Smooth muscle cell (in vitro differentiated cells): Measurements from ENCODE around the gene PKIB. TPM values are rescaled to one million over a fixed set of nuclear protein-coding genes. Genes with fewer than 3 reads are reported as not detected.

Source experiments
- DNase-seq: peaks from one replicate; lab custom pipeline; 2025; ENCODE audit not compliant: unreplicated experiment; lab: John Stamatoyannopoulos, UW
- H2AFZ ChIP-seq: fragments of 200-600 bp; sonication (generic); 2 replicates; pipeline ENCODE4 v1.6.0; 2016; ENCODE audit warnings: antibody characterized with exemption, low read depth, mild to moderate bottlenecking
- H3F3A ChIP-seq: fragments of 200-600 bp; sonication (generic); 2 replicates; pipeline ENCODE4 v1.6.0; 2017; ENCODE audit warnings: antibody characterized with exemption, low read depth
- H3K27ac ChIP-seq: fragments of 200-600 bp; sonication (generic); 2 replicates; pipeline ENCODE4 v1.5.1; 2016; ENCODE audit warnings: low read depth, mild to moderate bottlenecking
- H3K27me3 ChIP-seq: fragments of 200-600 bp; sonication (generic); 2 replicates; pipeline ENCODE4 v1.6.1; 2016; ENCODE audit warnings: low read depth, mild to moderate bottlenecking
- H3K36me3 ChIP-seq: fragments of 200-600 bp; sonication (generic); 2 replicates; pipeline ENCODE4 v1.5.1; 2016; ENCODE audit warnings: low read depth
- H3K4me1 ChIP-seq: fragments of 200-600 bp; sonication (generic); 2 replicates; pipeline ENCODE4 v1.5.1; 2016; ENCODE audit warnings: low read depth
- H3K4me2 ChIP-seq: fragments of 200-600 bp; sonication (generic); 2 replicates; pipeline ENCODE4 v1.6.0; 2016; ENCODE audit warnings: mild to moderate bottlenecking
- H3K4me3 ChIP-seq: fragments of 200-600 bp; sonication (generic); 2 replicates; pipeline ENCODE4 v1.5.1; 2016; ENCODE audit warnings: mild to moderate bottlenecking
- H3K79me2 ChIP-seq: fragments of 200-600 bp; sonication (generic); 2 replicates; pipeline ENCODE4 v1.6.0; 2016; ENCODE audit warnings: low read depth, mild to moderate bottlenecking
- H3K9ac ChIP-seq: fragments of 200-600 bp; sonication (generic); 2 replicates; pipeline ENCODE4 v1.6.0; 2016; ENCODE audit warnings: low read depth
- H3K9me3 ChIP-seq: fragments of 200-600 bp; sonication (generic); replicated peaks from 2 replicates; pipeline ENCODE4 v1.5.1; 2016; ENCODE audit warnings: low read depth
- H4K20me1 ChIP-seq: fragments of 200-600 bp; sonication (generic); 2 replicates; pipeline ENCODE4 v1.6.0; 2016; ENCODE audit warnings: low read depth
- CTCF ChIP-seq: fragments of 200-600 bp; sonication (generic); IDR thresholded peaks from 2 replicates; pipeline ENCODE4 v1.5.1; 2017; ENCODE audit warnings: borderline replicate concordance, mild to moderate bottlenecking, antibody characterized with exemption; ENCODE audit not compliant: insufficient read depth, poor library complexity, severe bottlenecking
- WGBS: methylation state at CpG from one replicate; pipeline ENCODE4 v1.1.7; 2016; ENCODE audit warnings: low lambda C conversion rate; 5-methylcytosine and 5-hydroxymethylcytosine counted together
- polyA plus RNA-seq: library from polyadenylated mRNA; unstranded; fragments of >200 nt; fragmentation: Nextera tagmentation; extraction: Ambion mirVana; gene quantifications from 2 replicates; pipeline ENCODE4 v1.2.1, GENCODE V29; 2016
- total RNA-seq: library from RNA; depleted of rRNA; stranded (reverse); fragments of >200 nt; gene quantifications from 2 replicates; pipeline ENCODE4 v1.2.3, GENCODE V29; 2014

Gene PKIB
- total and polyA plus RNA-seq, 2 experiments from 2014 or later: 65.6 to 82.6 TPM

- Histone ChIP-seq H4K20me1 (no peaks in the 10 kb centered on the region), H3K4me3 (no peak overlapping the region), H3K9ac (no peak overlapping the region), H3K4me1 (peaks cover 16% of the 10 kb centered on the region), H3K36me3 (no peaks in the 10 kb centered on the region), H3K27me3 (no peaks in the 10 kb centered on the region), H3K4me2 (no peak overlapping the region), H3K27ac (no peak overlapping the region), H3K9me3 (no peaks in the 10 kb centered on the region), H2AFZ (no peak overlapping the region), H3K79me2 (no peaks in the 10 kb centered on the region), H3F3A (no peaks in the 10 kb centered on the region)
- 98% methylated on average over 4 of the region's 4 CpGs for WGBS
- no peak for TF ChIP-seq CTCF
- no peak for DNase-seq
Measured at GRCh38 chr6:122718616-122719015, 108.4 kb downstream of the PKIB start.

GRCh38 chr6:122719176-122719575 is 109.0 kb downstream of the PKIB start:
- no peaks in the 10 kb centered on the region for H3K36me3 ChIP-seq
- H3K4me3 ChIP-seq: no peak overlapping the region
- H3K4me2 ChIP-seq: no peak overlapping the region
- H3K27ac ChIP-seq: no peak overlapping the region
- DNase-seq: no peak
- no peaks in the 10 kb centered on the region for H3F3A ChIP-seq
- peaks cover 16% of the 10 kb centered on the region for H3K4me1 ChIP-seq
- no peaks in the 10 kb centered on the region for H3K79me2 ChIP-seq
- no peak for TF ChIP-seq CTCF
- H3K27me3 ChIP-seq: no peaks in the 10 kb centered on the region
- H4K20me1 ChIP-seq: no peaks in the 10 kb centered on the region
- no peak overlapping the region for H3K9ac ChIP-seq
- no peaks in the 10 kb centered on the region for H3K9me3 ChIP-seq
- H2AFZ ChIP-seq: no peak overlapping the region

GRCh38 chr6:122722746-122723145 is 112.5 kb downstream of the PKIB start:
- Histone ChIP-seq H3K36me3 (no peaks in the 10 kb centered on the region), H3K27me3 (no peaks in the 10 kb centered on the region), H3K4me3 (no peak overlapping the region), H3K4me1 (peaks cover 4% of the 10 kb centered on the region), H3K9me3 (no peaks in the 10 kb centered on the region), H4K20me1 (no peaks in the 10 kb centered on the region), H3K4me2 (no peak overlapping the region), H3K9ac (no peak overlapping the region), H3K27ac (peak overlapping the region; percentile 45), H3K79me2 (no peaks in the 10 kb centered on the region), H2AFZ (no peak overlapping the region), H3F3A (peaks cover 6% of the 10 kb centered on the region)
- WGBS: 18% methylated on average over 4 of the region's 4 CpGs
- DNase-seq: no peak
- TF ChIP-seq CTCF: no peak

GRCh38 chr6:122726649-122727048 is 116.4 kb downstream of the PKIB start:
- Histone ChIP-seq H3K9me3 (no peaks in the 10 kb centered on the region), H3K27me3 (no peaks in the 10 kb centered on the region), H3K4me2 (no peak overlapping the region), H3K4me3 (no peak overlapping the region), H3K9ac (no peak overlapping the region), H4K20me1 (no peaks in the 10 kb centered on the region), H2AFZ (no peak overlapping the region), H3F3A (peaks cover 6% of the 10 kb centered on the region), H3K79me2 (no peaks in the 10 kb centered on the region), H3K27ac (no peak overlapping the region), H3K4me1 (no peaks in the 10 kb centered on the region), H3K36me3 (no peaks in the 10 kb centered on the region)
- 38% methylated on average over 2 of the region's 2 CpGs for WGBS
- peak; percentile 41 for TF ChIP-seq CTCF
- no peak for DNase-seq
